Activated naive CD4-positive, alpha-beta T cell treated with anti-CD3 and anti-CD28 coated beads, Interleukin-2, amount 50 U/mL, for 72 hours (primary cell): ENCODE results near the gene TIAM1. TPM values are rescaled to one million over a fixed set of nuclear protein-coding genes. Genes with fewer than 3 reads are reported as not detected.

Source experiments
- ATAC-seq, 2 donors: fragments of 150-1000 bp; cut with Tn5 transposase; 2 replicates each; pipeline ENCODE4 v1.10.0; 2021; ENCODE audit warnings: mild to moderate bottlenecking in 2 of 2, moderate library complexity in 2 of 2
- DNase-seq, 2 donors: peaks; one replicate each; pipeline ENCODE4 v3.0.0; 2021 to 2022; ENCODE audit warnings: low spot score in 2 of 2
- H3K27ac Mint-ChIP-seq, 2 donors: one replicate each; pipeline ENCODE4 v1.8.0; 2022; ENCODE audit warnings: mild to moderate bottlenecking in 2 of 2, mixed read lengths in 2 of 2
- H3K36me3 Mint-ChIP-seq, 2 donors: one replicate each; pipeline ENCODE4 v1.8.0; 2022; ENCODE audit warnings: mixed read lengths in 2 of 2
- H3K9me3 Mint-ChIP-seq, 2 donors: one replicate each; pipeline ENCODE4 v1.8.0; 2022; ENCODE audit warnings: mixed read lengths in 2 of 2
- total RNA-seq, 2 donors: library from RNA; stranded (reverse); gene quantifications; one replicate each; pipeline ENCODE4 v1.2.3, GENCODE V29; 2022

Gene TIAM1
- total RNA-seq, 2 donors from 2014 or later: 43.7 to 70.6 TPM

GRCh38 chr21:31316072-31316471 lies 28.0 kb downstream of the TIAM1 start:
- DNase-seq: no peak
- no peak for ATAC-seq
- Mint-ChIP-seq H3K36me3 (peaks cover 0 to 17% of the 10 kb centered on the region in 2 donors), H3K27ac (no peak overlapping the region), H3K9me3 (no peaks in the 10 kb centered on the region)

DNA sequence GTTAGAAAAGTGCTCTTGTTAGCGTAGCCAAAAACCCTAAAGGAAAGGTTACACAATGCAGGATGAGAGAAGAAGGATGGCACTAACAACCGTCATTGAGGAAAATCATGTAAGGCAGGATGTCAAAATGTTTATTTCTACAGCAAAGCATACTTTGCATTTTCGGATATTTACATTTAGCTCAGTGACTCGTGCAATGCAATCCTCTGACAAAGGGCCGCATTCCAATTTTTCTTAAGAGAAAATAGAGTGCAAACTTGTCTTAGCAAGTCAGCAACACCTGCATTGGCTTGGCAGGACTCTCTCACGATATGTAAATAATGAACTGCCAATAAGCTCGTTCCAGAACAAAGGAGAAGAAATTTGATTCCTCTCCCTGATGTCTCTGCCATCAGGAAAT lies 33.3 kb downstream of the TIAM1 start:
- DNase-seq: no peak
- ATAC-seq: no peak

DNA sequence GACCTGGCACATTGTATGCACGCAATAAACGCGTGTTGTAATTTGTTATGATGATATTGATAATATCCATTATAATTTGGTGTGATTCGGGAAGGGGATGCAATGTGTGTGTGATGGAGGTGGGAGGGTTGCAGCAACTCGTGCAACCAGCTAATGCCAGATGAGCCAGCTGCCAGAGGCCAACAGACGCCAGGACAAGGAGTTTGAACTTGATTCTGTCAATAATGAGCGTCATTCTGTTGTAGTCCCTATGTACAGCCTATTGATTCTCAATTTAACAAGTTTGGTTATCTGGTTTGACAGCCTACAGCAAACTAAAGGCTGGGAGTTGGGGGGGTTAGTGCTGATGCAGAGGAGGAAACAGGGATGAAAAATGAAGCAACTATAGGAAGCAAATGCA lies 35.5 kb downstream of the TIAM1 start:
- DNase-seq (no peak), ATAC-seq (no peak)
- H3K9me3 Mint-ChIP-seq: no peaks in the 10 kb centered on the region
- no peak overlapping the region for H3K27ac Mint-ChIP-seq
- H3K36me3 Mint-ChIP-seq: peaks cover 0 to 11% of the 10 kb centered on the region in 2 donors

More for the DNA sequence above, 33.3 kb downstream of the TIAM1 start:
- H3K9me3 Mint-ChIP-seq: no peaks in the 10 kb centered on the region
- peaks cover 0 to 12% of the 10 kb centered on the region in 2 donors for H3K36me3 Mint-ChIP-seq
- no peak overlapping the region for H3K27ac Mint-ChIP-seq

DNA sequence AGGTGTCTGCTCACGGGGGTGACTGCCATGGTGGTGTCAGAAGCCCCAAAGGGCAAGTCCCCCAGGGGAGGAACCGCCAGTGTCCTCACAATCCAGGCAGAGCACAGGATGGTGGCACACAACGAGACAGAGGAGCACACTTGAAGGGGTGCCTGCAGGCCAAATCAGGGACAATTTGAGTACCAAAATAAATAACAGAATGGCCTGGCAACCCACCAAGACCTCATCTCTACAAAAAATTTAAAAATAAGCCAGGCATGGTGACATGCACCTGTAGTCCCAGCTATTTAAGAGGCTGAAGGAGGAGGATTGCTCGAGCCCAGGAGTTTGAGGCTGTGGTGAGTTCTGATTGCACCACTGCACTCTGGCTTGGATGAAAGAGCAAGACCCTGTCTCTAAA lies 38.2 kb downstream of the TIAM1 start:
- no peaks in the 10 kb centered on the region for H3K36me3 Mint-ChIP-seq
- no peaks in the 10 kb centered on the region for H3K9me3 Mint-ChIP-seq
- H3K27ac Mint-ChIP-seq: no peak overlapping the region
- no peak for DNase-seq
- no peak for ATAC-seq

DNA sequence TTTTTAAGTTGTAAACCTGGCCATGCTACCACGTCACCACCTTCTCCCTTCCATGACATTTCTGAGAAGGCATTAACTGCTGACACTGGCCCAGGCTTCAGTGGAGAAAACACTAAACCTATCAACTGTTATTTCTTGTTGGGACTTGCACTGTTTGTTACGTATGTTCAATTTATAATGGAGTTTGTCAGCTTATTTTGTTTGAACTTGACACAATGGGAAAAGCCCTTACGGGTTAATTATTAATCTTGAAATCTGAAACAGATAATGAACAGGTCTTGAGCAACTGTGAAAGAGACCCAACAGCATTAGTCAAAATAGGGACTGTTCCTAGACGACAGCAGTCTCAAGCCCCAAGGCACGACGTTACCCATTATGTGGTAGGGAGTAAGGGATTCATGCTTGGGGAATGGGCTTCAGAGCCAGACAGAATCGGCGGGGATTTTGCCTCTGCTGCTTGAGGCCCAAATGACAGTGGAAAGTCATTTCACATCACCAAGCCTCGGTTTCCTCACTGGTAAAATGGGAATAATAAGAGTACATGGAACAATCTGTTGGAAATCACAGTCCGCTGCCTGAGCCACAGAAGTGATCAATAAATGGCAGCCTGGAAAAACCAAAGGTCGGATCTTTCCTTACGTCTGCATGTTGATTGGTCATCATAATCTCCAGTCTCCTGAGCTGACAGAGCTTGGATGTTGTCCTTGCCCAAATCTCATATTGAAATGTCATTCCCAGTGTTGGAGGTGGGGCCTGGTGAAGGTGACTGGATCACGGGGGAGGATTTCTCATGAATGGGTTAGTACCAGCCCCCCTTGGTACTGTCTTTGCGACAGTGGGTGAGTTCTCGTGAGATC lies 44.5 kb downstream of the TIAM1 start:
- no peak for DNase-seq
- no peak overlapping the region for H3K27ac Mint-ChIP-seq
- no peaks in the 10 kb centered on the region for H3K9me3 Mint-ChIP-seq
- peaks cover 0 to 7% of the 10 kb centered on the region in 2 donors for H3K36me3 Mint-ChIP-seq
- ATAC-seq: no peak

GRCh38 chr21:31298618-31299269 lies 45.3 kb downstream of the TIAM1 start:
- Mint-ChIP-seq H3K27ac (no peak overlapping the region), H3K36me3 (peaks cover 0 to 13% of the 10 kb centered on the region in 2 donors), H3K9me3 (no peaks in the 10 kb centered on the region)
- ATAC-seq (no peak), DNase-seq (no peak)

- Mint-ChIP-seq H3K27ac (no peak overlapping the region), H3K9me3 (no peaks in the 10 kb centered on the region), H3K36me3 (peaks cover 0 to 21% of the 10 kb centered on the region in 2 donors)
- DNase-seq (no peak), ATAC-seq (no peak)
Observed at GRCh38 chr21:31297806-31298205, 46.3 kb downstream of the TIAM1 start.

DNA sequence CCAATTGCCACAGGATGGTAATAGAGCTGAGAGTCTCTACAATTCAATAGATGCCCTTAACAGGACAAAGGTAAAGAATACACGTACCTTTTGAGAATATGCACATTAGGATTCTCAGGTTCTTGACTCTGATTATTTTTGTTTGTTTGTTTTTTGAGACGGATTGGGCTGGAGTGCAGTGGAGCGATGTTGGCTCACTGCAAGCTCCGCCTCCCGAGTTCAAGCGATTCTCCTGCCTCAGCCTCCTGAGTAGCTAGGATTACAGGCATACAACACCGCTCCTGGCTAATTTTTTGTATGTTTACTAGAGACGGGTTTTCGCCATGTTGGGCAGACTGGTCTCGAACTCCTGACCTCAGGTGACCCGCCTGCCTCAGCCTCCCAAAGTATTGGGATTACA lies 48.4 kb downstream of the TIAM1 start:
- Mint-ChIP-seq H3K9me3 (peaks cover 4 to 7% of the 10 kb centered on the region in 2 donors), H3K27ac (no peak overlapping the region), H3K36me3 (peaks cover 0 to 32% of the 10 kb centered on the region in 2 donors)
- ATAC-seq (no peak), DNase-seq (no peak)

GRCh38 chr21:31294691-31295090 lies 49.4 kb downstream of the TIAM1 start:
- ATAC-seq (no peak), DNase-seq (no peak)
- Mint-ChIP-seq H3K36me3 (peaks cover 0 to 32% of the 10 kb centered on the region in 2 donors), H3K9me3 (peaks cover 4 to 7% of the 10 kb centered on the region in 2 donors), H3K27ac (peak overlapping the region in 1 of 2 donors; percentile 77)

DNA sequence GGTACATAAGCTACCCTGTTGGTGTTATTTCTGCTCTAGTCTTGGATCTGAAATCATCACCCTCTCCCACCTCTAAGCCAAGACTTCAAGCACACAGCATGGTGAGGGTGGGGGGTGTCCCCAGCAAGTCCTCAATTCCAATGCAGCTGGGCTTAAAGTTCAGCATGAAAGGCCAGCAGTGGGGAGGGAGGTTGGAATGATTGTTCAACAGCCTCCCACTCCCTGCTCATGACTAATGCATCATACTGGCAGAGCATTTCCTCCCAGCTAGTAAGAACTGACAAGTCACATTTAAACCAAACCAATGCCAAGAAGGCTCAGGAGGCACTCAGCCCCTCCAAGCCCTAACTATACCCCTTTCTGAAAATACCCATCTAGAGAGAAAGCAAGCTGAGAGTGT lies 50.1 kb downstream of the TIAM1 start:
- ATAC-seq (peak; percentile 96 to 99), DNase-seq (peak; percentile 52 to 76)
- peak overlapping the region; percentile 65 to 77 for H3K27ac Mint-ChIP-seq
- H3K36me3 Mint-ChIP-seq: peaks cover 0 to 32% of the 10 kb centered on the region in 2 donors
- peaks cover 4 to 7% of the 10 kb centered on the region in 2 donors for H3K9me3 Mint-ChIP-seq

DNA sequence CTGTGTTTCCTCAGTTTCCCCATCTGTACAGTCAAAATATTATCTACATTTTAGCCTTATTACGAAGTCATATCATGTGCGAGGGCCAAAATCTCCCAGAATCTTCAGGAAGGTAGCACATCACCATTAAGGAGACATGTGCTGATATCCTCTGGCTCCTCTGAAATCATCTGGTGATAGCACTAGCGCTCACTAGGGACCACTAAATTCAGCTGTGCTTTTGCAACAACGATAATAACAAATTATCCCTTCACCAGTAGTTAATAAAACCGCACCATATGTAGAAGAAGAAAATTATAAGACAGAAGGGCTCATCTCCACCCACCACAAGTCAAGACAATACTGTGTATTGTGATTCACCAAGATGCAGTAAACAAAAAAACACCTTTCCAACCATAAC lies 53.3 kb downstream of the TIAM1 start:
- Mint-ChIP-seq H3K27ac (no peak overlapping the region), H3K36me3 (peaks cover 14 to 48% of the 10 kb centered on the region in 2 donors), H3K9me3 (peaks cover 11 to 14% of the 10 kb centered on the region in 2 donors)
- DNase-seq (no peak), ATAC-seq (no peak)

DNA sequence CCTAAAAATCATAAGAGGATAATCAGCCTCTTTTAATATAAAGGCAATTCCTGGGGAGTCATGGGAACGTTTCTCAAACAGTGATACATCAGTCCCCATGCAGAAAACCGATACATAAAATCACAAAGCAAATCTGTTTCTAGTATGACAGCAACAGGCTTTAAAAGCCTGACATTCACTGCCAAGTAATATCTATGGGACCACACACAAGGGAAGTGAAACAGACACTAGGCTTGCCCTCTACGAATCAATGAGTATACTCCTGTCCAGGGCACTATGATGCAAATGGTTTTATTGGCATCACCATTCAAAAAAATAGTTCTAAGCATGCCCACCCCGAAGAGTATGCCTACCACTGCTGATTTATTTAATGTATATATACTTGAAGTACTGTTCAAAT lies 54.4 kb downstream of the TIAM1 start:
- H3K27ac Mint-ChIP-seq: no peak overlapping the region
- no peak for DNase-seq
- ATAC-seq: no peak
- peaks cover 11 to 14% of the 10 kb centered on the region in 2 donors for H3K9me3 Mint-ChIP-seq
- peaks cover 14 to 43% of the 10 kb centered on the region in 2 donors for H3K36me3 Mint-ChIP-seq

DNA sequence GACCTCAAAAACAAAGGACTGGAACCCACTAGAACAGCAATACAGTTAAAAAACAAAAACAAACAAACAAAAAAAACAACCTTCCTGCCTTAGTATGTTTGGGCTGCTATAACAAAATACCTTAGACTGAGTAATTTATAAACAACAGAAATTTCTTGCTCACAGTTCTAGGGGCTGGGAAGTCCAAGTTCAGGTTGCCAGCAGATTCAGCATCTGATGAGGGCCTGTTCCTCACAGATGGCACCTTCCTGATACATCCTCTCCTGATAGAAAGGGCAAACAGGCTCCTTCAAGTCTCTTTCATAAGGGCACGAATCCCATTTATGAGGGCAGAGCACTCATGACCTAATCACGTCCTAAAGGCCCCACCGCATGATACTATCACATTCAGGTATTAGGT lies 55.9 kb downstream of the TIAM1 start:
- no peak for ATAC-seq
- H3K36me3 Mint-ChIP-seq: peaks cover 14 to 31% of the 10 kb centered on the region in 2 donors
- peaks cover 11 to 14% of the 10 kb centered on the region in 2 donors for H3K9me3 Mint-ChIP-seq
- no peak overlapping the region for H3K27ac Mint-ChIP-seq
- DNase-seq: no peak

DNA sequence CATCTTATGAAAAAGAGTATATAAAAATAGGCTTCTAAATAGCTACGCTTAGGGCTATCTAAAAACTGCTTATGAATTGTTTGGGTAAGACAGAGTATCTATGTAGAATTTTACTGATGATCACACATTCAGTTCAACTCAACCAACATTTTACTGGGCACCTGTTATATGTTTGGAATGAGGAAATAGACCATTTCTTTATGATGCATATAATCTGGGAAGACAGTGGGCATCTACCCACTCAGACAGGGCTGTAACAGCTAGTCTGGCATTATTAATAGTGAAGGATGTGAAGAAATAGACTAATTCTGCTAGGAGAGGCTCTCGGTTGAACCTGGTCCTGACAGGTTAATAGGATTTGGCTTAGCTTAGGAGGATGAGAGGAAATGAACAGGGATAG lies 56.9 kb downstream of the TIAM1 start:
- Mint-ChIP-seq H3K36me3 (peaks cover 14 to 23% of the 10 kb centered on the region in 2 donors), H3K27ac (no peak overlapping the region), H3K9me3 (peaks cover 11 to 13% of the 10 kb centered on the region in 2 donors)
- ATAC-seq: no peak
- no peak for DNase-seq

DNA sequence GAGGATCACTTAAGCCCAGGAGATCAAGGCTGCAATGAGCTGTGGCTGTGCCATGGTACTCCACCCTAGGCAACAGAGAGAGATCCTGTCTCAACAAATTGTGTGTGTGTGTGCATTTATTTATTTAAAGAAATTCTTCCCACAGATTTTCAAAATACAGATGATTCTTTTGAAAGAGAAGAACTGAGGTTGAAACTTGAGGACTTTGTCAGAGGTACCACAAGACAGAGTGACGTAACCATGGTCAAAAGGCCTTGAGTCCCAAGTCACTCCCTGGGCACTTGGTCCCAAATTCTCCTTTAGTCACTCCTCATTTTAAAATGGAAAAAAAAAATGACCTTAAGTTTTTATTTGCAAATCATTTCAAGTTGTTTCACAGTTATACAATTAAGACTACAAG lies 57.4 kb downstream of the TIAM1 start:
- ATAC-seq (no peak), DNase-seq (no peak)
- Mint-ChIP-seq H3K36me3 (peaks cover 14 to 17% of the 10 kb centered on the region in 2 donors), H3K27ac (no peak overlapping the region), H3K9me3 (peaks cover 9 to 10% of the 10 kb centered on the region in 2 donors)

DNA sequence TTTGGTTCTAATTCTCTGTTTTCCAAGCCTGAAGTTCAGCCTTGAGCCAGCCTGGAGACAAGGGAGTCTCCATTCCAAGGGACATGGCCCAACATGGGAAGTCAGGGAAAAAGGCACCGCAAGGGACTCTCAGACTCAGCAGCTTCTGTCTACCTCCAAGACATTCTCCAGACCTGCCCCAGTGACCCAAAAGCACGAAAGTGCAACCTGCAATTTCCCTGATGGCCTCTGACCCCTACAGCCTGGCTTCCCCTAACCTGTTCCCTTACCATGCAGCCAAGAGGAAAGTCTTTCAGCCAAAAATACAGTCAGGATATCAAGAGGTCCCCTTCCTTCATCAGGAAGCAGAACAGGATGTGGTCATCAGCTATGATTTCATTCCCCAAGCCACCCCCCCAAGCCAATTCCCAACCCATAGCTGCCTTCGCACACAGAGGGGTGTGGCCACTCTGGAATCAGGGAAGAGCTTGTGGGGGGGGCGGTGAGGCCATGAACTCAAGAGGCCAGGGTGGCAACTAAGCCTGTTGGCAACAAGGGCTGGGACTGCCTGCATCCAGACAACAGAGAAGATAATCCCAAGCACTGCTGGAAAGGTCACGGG lies 59.2 kb downstream of the TIAM1 start:
- H3K27ac Mint-ChIP-seq: peak overlapping the region in 1 of 2 donors; percentile 53
- no peak for DNase-seq
- peaks cover 12 to 13% of the 10 kb centered on the region in 2 donors for H3K9me3 Mint-ChIP-seq
- ATAC-seq: no peak
- H3K36me3 Mint-ChIP-seq: peaks cover 14 to 22% of the 10 kb centered on the region in 2 donors

DNA sequence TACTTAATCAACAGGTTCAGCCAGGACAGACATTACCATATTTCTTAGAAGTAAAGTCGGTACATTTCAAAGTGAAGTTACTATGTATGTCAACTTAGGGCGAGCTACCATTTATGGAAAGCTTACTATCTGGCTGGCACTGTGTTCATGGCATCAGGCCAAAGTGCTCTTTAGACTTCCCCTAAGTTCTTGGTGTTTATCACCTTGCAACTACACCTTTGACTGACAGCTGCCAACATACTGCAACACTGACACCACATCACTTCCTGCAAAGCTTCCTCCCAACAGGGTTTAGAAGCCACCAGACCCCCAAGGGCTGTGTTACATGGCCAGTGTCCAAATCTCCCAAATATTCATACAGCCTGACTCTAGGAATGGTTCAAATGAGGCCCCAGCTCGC lies 61.0 kb downstream of the TIAM1 start:
- no peak for DNase-seq
- peaks cover 12 to 13% of the 10 kb centered on the region in 2 donors for H3K9me3 Mint-ChIP-seq
- peaks cover 10 to 15% of the 10 kb centered on the region in 2 donors for H3K36me3 Mint-ChIP-seq
- no peak for ATAC-seq
- H3K27ac Mint-ChIP-seq: no peak overlapping the region
